Panc1 (cell line): ENCODE data around the gene ANK3. TPM values are rescaled to one million over a fixed set of nuclear protein-coding genes. Genes with fewer than 3 reads are reported as not detected.

ENCODE experiments used
- ATAC-seq: fragments of 200-7000 bp; cut with Tn5 transposase; 2 replicates; pipeline ENCODE4 v1.9.1; 2020; ENCODE audit warnings: mild to moderate bottlenecking, moderate library complexity
- BruUV-seq: library from RNA; stranded (reverse); fragments of 400-500 nt; replicated peaks from 2 replicates; lab custom pipeline; 2021; lab: Mats Ljungman, UMichigan
- CTCF ChIA-PET: fragments of 300-600 bp; sonication (Branson Sonifier 250); formaldehyde crosslinking; loops from one replicate; lab custom pipeline; 2022; ENCODE audit warnings: antibody characterized with exemption; lab: Charles Lee
- POLR2A ChIA-PET: fragments of 300-600 bp; sonication (Branson Sonifier 250); formaldehyde crosslinking; loops from one replicate; lab custom pipeline; 2022; ENCODE audit warnings: antibody characterized with exemption; lab: Charles Lee
- DNase-seq: peaks from one replicate; pipeline ENCODE4 v3.0.0-alpha.2; 2010; ENCODE audit warnings: low read depth, low spot score
- H3K27ac ChIP-seq: 2 replicates; pipeline ENCODE4 v1.5.1; 2011; ENCODE audit warnings: mild to moderate bottlenecking, low read length, inconsistent platforms
- H3K27me3 ChIP-seq: fragments of 200-500 bp; sonication (Bioruptor generic); 2 replicates; pipeline ENCODE4 v1.6.0; 2014; ENCODE audit warnings: low read length, inconsistent platforms; ENCODE audit not compliant: control insufficient read depth, insufficient read depth
- H3K36me3 ChIP-seq: fragments of 200-500 bp; sonication (Bioruptor generic); 2 replicates; pipeline ENCODE4 v1.5.1; 2014; ENCODE audit warnings: inconsistent platforms, mild to moderate bottlenecking, low read length, moderate library complexity; ENCODE audit not compliant: control insufficient read depth, insufficient read depth
- H3K4me1 ChIP-seq: 2 replicates; pipeline ENCODE4 v1.5.1; 2011; ENCODE audit warnings: inconsistent platforms, mild to moderate bottlenecking, low read length, moderate library complexity; ENCODE audit not compliant: control insufficient read depth, insufficient read depth
- H3K4me3 ChIP-seq, 2 experiments: 2 replicates each; pipeline ENCODE4 v1.5.1; 2011 to 2012; ENCODE audit warnings: low read depth in 2 of 2, low read length in 2 of 2, mild to moderate bottlenecking in 2 of 2, inconsistent platforms in 1 of 2, moderate library complexity in 1 of 2
- H3K9me3 ChIP-seq: fragments of 200-500 bp; sonication (Bioruptor generic); 2 replicates; pipeline ENCODE4 v1.5.1; 2014; ENCODE audit warnings: low read depth, mild to moderate bottlenecking, inconsistent platforms, low read length, moderate library complexity; ENCODE audit not compliant: control insufficient read depth, insufficient read depth
- CTCF ChIP-seq: fragments of 450-650 bp; IDR thresholded peaks from 2 replicates; pipeline ENCODE4 v1.5.1; 2017; ENCODE audit warnings: mild to moderate bottlenecking
- POLR2AphosphoS5 ChIP-seq: IDR thresholded peaks from 2 replicates; pipeline ENCODE4 v1.6.1; 2012; ENCODE audit warnings: mild to moderate bottlenecking, low read depth, low read length, moderate library complexity
- SIN3A ChIP-seq: IDR thresholded peaks from 2 replicates; pipeline ENCODE4 v1.6.1; 2012; ENCODE audit warnings: low read depth, mild to moderate bottlenecking, low read length, moderate library complexity, borderline replicate concordance; ENCODE audit not compliant: insufficient read depth
- TCF7L2 ChIP-seq: IDR thresholded peaks from 2 replicates; pipeline ENCODE4 v1.6.1; 2011; ENCODE audit warnings: mild to moderate bottlenecking, low read depth, low read length, inconsistent platforms
- in situ Hi-C: cut with HindIII; loops from 2 replicates; pipeline ENCODE4 v1.10.0; 2016; ENCODE audit warnings: low sequenced_read_pairs, low pct_unique_long_range_greater_than_20kb
- intact Hi-C: fragments of 100-400 bp; cut with micrococcal nuclease; formaldehyde crosslinking; loops from one replicate; pipeline ENCODE4 v1.10.0; 2022; ENCODE audit not compliant: unreplicated experiment
- total RNA-seq: library from RNA; stranded (reverse); gene quantifications from one replicate; pipeline ENCODE4 v1.2.1, GENCODE V29; 2021; ENCODE audit not compliant: unreplicated experiment
- TF ChIP-seq, protein P1 (sequence below), 2 experiments: IDR thresholded peaks; 2 replicates each; pipeline ENCODE4 v1.6.1; 2011 to 2012; ENCODE audit warnings: low read depth in 2 of 2, control low read depth in 1 of 2, low read length in 1 of 2, mild to moderate bottlenecking in 1 of 2, moderate library complexity in 1 of 2; ENCODE audit not compliant: insufficient read depth in 1 of 2

Gene ANK3
- total RNA-seq, 1 experiment from 2014 or later = 2.5 TPM

DNA sequence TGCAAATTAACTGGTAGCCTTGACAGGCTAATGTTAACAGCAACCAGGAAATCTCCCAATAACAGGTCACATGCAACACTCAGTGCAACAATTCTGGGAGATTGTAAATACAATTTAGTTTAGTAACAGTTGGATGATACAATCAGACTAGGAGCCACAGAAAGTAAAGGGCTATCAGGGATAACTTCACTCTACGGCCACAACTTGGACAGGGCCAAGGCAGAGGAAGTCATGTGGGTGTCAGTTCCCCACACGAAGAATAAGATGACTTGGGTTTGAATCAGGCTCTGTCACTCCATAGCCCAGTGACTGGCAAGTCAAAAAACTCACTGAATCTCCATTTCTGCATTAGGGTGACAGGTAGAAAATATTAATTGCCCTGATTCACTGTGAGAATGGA is 266.0 kb downstream of the ANK3 start:
- H3K27me3 ChIP-seq = no peaks in the 10 kb centered on the region
- H3K27ac ChIP-seq = no peak overlapping the region
- in situ Hi-C loops (no loop called here), intact Hi-C loops (no loop called here)
- H3K9me3 ChIP-seq = no peaks in the 10 kb centered on the region
- no peak overlapping the region for H3K4me3 ChIP-seq
- TF ChIP-seq, protein P1, sequence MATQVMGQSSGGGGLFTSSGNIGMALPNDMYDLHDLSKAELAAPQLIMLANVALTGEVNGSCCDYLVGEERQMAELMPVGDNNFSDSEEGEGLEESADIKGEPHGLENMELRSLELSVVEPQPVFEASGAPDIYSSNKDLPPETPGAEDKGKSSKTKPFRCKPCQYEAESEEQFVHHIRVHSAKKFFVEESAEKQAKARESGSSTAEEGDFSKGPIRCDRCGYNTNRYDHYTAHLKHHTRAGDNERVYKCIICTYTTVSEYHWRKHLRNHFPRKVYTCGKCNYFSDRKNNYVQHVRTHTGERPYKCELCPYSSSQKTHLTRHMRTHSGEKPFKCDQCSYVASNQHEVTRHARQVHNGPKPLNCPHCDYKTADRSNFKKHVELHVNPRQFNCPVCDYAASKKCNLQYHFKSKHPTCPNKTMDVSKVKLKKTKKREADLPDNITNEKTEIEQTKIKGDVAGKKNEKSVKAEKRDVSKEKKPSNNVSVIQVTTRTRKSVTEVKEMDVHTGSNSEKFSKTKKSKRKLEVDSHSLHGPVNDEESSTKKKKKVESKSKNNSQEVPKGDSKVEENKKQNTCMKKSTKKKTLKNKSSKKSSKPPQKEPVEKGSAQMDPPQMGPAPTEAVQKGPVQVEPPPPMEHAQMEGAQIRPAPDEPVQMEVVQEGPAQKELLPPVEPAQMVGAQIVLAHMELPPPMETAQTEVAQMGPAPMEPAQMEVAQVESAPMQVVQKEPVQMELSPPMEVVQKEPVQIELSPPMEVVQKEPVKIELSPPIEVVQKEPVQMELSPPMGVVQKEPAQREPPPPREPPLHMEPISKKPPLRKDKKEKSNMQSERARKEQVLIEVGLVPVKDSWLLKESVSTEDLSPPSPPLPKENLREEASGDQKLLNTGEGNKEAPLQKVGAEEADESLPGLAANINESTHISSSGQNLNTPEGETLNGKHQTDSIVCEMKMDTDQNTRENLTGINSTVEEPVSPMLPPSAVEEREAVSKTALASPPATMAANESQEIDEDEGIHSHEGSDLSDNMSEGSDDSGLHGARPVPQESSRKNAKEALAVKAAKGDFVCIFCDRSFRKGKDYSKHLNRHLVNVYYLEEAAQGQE (IDR thresholded peaks at IDR 0.05; ENCODE audit: insufficient read depth in 1 of 2, low read depth in 2 of 2, low read length in 1 of 2) = no peak
- no peak for TF ChIP-seq CTCF
- TF ChIP-seq SIN3A = no peak
- no peak for TF ChIP-seq TCF7L2
- no peak for TF ChIP-seq POLR2AphosphoS5
- no TSS peak for BruUV-seq
- CTCF ChIA-PET = no interaction called here
- POLR2A ChIA-PET = no interaction called here
- no peak for ATAC-seq
- DNase-seq = no peak
- no peaks in the 10 kb centered on the region for H3K36me3 ChIP-seq
- no peaks in the 10 kb centered on the region for H3K4me1 ChIP-seq

GRCh38 chr10:60123172-60123571 is 266.5 kb downstream of the ANK3 start:
- TF ChIP-seq TCF7L2 (no peak), POLR2AphosphoS5 (no peak), SIN3A (no peak), CTCF (no peak)
- TF ChIP-seq, protein P1 (IDR thresholded peaks at IDR 0.05; ENCODE audit: insufficient read depth in 1 of 2, low read depth in 2 of 2, low read length in 1 of 2) = no peak
- ATAC-seq (no peak), DNase-seq (no peak)
- intact Hi-C loops (no loop called here), in situ Hi-C loops (no loop called here)
- H3K4me3 ChIP-seq = no peak overlapping the region
- no TSS peak for BruUV-seq
- no peaks in the 10 kb centered on the region for H3K4me1 ChIP-seq
- no peaks in the 10 kb centered on the region for H3K9me3 ChIP-seq
- CTCF ChIA-PET = no interaction called here
- H3K36me3 ChIP-seq = no peaks in the 10 kb centered on the region
- H3K27me3 ChIP-seq = no peaks in the 10 kb centered on the region
- H3K27ac ChIP-seq = no peak overlapping the region
- POLR2A ChIA-PET = no interaction called here
